Limb (tissue), 2 donors: ENCODE results near the gene KIF5C.

Source experiments
- DNase-seq, 2 donors: peaks; one replicate each; pipeline ENCODE4 v3.0.0-alpha.2; 2016; ENCODE audit errors: extremely low spot score in 2 of 2

The KIF5C gene

DNA sequence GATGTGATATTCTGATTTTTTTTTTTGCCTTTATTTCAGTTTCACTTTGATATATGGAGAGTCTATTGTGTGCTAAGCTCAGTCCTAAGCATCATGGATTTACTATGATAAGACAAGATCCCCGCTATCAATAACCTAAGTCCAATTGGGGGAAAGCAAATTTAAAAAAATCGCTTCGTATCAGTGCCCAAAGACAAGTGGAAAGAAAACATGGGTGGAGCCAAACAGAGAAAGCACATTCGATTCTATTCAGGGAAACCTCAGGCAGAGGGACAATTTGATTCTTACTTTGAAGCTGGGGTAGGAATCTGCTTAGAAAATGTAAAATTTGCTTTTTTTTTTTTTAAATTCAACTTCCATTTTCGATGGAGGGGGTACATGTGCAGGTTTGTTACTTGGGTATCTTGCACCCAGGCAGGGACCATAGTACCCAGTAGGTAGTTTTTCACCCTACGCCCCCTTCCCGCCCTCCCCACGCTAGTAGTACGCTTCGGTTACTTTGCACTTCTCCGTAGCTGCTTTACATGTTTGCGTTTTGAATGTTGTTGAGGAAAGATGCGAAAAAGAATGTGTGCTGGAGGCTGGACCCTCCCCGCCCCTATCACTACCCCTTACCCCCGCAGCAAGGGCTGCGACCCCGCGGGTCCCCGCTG is 12.4 kb downstream of the KIF5C start:
- peak in 1 of 2 donors; percentile 5 for DNase-seq

DNA sequence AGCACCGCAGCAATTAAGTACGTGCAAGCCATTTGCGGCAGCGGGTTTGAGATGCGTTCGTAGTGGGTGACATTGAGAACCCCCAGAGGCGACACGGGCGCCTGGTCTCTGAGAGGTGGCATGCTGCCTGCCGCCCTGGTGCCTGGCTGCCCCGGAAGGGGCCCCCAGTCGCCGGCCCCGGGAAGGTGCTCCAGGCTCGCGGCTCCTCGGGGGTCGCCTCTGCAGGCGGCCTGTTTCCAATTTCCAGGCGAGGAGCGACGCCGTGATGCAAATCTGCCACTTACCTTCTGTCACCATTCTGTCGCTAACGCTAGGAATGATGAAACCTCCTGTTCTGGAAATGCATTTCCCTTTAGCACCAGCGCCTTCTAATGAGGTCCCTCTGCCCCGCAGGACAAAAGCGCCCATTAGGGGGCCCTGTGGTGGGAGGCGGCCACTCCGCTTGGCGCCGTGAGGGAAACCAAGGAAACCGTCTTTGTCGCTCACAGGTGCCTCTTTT is 13.0 kb downstream of the KIF5C start:
- DNase-seq = peak in 1 of 2 donors; percentile 41

- DNase-seq = no peak
Observed at GRCh38 chr2:148888986-148889385, 14.0 kb downstream of the KIF5C start.

GRCh38 chr2:148893906-148894305 is 18.9 kb downstream of the KIF5C start:
- DNase-seq = no peak

- DNase-seq = no peak
Observed at GRCh38 chr2:148896136-148896535, 21.1 kb downstream of the KIF5C start.

GRCh38 chr2:148899638-148900318 is 24.8 kb downstream of the KIF5C start:
- no peak for DNase-seq

DNA sequence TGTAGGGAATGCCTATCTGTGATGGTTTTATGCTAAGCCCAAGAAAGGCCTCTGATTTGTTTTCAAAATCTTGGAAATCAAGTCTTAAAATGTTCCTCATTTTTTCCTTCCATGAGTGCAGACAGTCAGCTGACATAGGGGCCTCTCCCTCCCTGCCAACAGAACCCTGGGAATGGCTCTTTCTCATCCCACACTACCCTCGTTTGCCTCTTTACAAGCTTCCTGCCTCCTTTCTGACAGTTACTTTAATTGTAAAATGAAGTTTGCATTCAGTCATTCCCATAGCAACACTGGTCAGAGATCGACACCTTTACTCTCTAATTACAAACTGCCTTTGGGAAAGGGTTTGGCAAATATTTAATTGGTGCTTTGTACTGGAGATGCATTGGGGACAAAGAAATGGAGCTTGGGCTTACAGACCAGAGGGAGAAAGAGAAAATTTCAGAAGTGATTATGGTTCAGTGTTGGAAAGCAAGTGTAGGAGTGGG is 25.4 kb downstream of the KIF5C start:
- no peak for DNase-seq

DNA sequence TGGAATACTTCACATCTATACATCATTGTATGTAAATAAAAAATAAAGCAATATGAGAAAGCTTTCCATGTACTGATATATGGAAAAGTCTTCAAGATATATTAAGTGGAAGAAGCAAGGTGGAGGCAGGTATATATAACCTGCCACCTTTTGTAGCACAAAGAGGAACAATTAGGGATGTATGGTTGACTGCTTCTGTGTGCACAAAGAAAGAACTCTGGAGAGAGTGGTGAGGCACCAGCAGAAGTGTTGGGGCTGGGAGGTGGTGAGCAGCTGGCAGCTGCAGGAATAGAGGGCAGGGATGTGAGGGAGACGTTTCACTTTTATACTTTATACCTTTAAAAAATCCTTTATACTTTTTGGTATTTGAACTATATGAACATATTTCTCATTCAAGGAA is 26.1 kb downstream of the KIF5C start:
- no peak for DNase-seq

DNA sequence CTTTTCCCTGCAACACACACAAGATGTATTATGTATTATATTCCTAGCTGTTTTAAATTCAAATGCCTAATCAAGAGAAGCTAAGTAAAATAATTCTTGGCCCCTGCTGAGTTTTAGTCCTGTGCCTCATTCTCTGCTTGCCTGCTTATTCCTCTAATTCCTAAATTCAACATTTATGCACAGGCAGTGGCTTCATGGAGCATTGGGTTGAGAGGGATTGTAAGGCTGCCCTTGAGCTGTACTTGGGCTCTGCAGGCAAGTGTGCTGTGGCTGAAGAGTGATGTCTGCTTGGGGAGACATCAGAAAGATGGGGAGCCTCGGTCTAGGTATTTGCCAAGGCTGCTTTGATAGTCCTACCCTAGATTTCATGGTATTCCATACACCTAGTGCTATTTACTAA is 27.8 kb downstream of the KIF5C start:
- DNase-seq = no peak

GRCh38 chr2:148903294-148903693 is 28.3 kb downstream of the KIF5C start:
- DNase-seq = no peak

GRCh38 chr2:148903979-148904378 is 29.0 kb downstream of the KIF5C start:
- no peak for DNase-seq

- no peak for DNase-seq
Observed at GRCh38 chr2:148906124-148906523, 31.1 kb downstream of the KIF5C start.

DNA sequence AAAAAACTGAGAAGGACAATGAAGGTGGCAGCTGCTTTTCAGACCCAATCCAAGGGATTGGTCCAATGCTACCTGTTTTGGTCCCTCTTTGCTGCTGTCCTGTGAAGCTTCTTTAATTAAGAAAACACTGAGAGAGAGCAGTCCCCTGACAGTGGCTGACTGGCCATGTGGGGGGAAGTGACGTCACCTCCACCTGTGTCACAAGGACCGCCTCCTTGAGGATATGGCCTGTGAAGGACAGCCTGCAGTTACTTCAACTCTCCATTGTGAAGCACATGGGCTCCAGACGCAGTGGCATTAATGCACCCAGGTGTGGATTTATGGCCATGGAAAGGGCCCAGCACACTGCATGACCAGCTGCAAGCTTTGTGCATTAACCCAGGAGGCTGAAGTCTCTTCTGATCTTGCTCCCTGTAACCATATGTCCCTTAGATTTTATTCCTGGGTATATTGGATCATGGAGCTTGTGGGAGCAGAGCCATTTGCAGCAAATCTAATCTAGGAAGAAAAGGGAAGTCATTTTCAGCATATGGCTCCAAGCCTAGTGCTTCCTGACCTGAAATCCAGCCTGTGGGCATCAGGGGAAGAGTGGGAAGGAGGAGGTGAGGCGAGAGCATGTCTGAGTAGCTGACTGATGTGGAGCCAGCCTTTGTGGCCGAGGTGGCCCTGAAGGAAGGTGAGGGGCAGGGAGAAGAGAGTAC is 32.2 kb downstream of the KIF5C start:
- no peak for DNase-seq

DNA sequence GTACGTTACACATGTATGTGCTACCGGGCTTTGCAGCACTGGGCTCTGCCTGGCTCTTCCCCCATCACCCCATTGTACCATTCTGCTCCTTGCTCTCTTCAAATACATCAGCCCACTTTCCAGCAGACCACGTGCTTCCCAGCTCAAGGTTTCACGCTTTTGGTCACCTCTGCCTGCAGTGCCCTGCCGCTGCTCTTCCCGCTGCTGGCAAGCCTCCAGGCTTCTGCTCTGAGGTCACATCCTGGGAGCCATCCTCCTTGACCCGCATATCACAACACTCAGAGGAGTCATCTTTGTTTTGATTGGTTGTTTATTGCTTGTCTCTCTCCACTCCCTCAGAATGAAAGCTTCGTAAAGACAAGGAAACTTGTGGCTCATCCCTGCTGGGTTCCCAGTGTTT is 34.1 kb downstream of the KIF5C start:
- DNase-seq = no peak

DNA sequence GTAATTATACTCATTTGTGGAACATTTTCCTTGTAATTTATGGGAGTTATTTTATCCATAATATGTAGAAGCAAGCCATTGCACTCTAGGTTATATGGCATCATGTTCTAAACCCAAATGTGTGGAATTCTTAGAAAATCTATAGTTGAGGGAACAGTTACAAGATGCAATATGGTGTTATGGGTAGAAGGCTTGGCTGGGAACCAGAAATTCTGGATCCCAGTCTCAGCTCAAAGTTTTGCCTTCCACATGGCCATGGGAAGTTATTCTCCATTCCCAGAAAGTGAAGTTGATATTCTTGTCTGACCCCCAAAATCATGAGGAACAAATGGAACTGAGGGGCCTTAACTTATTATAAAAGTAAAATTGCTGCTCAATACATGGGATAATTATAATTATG is 38.0 kb downstream of the KIF5C start:
- DNase-seq = no peak

DNA sequence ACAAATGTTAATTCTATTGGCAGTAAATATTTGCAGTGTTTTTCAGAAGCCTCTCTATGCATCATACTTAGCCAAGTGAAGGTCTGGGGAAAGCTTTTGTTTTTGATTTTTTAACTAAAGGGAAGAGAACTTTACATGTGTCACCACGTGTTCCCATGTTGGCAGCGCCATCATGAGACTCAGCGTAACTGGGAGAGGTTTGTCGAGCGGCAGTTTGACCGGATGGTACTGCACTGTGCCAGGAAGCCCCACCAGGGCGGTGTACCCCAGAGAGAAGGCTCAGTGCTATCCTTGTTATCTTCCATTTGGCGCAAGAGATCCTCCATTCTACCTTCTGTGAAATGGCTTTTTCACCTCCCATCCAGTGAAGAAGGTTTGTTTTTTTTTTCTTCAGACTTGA is 38.5 kb downstream of the KIF5C start:
- DNase-seq = no peak

GRCh38 chr2:148914463-148914862 is 39.4 kb downstream of the KIF5C start:
- peak in 1 of 2 donors; percentile 56 for DNase-seq

- no peak for DNase-seq
Observed at GRCh38 chr2:148917431-148917830, 42.4 kb downstream of the KIF5C start.

GRCh38 chr2:148918554-148918953 is 43.5 kb downstream of the KIF5C start:
- no peak for DNase-seq

GRCh38 chr2:148920559-148920958 is 45.5 kb downstream of the KIF5C start:
- DNase-seq = no peak

GRCh38 chr2:148922062-148922461 is 47.0 kb downstream of the KIF5C start:
- no peak for DNase-seq

DNA sequence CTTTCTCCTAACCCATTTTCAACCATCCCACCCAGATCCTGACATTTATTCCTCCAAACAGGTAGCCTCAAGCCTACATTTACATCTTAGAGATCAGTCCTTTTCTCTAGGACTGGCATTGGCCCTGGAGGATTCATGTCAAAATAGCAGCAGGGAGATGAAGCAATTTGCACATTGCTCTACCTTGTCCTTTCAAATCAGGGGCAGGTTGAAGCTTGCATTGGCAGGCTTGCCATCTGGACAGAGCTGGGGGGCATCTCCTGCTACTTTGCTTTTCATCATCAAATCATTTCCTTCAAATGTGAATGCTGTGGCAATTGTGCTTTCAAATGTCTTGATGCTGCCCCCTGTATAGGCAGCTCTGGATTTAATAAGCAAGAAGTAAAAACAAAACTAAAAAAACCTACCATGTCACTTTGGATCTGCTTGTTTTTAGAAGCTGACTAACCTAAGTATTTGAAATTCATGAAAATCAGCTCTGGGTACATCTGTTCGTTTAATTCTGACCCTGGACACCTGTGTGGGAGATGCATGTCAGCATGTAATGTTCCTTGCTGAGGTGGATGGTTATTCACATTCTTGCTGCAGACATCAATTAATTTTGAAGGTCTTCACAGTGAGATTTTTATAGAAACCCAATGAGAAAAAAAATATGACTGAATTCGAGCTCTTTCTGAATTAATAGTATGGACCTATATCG is 47.9 kb downstream of the KIF5C start:
- DNase-seq = no peak
